Right atrium auricular region (tissue), 2 donors: ENCODE data around the gene KIAA2012. TPM values are rescaled to one million over a fixed set of nuclear protein-coding genes. Genes with fewer than 3 reads are reported as not detected.

Experiments used
- DNase-seq: peaks from one replicate; pipeline ENCODE4 v3.0.0-alpha.2; 2019; ENCODE audit warnings: low spot score
- H3K27ac ChIP-seq, 2 donors: fragments of 200-600 bp; sonication (generic); 1 replicate in 1 of 2; 2 replicates in 1 of 2; pipeline ENCODE4 v1.5.1; 2016 to 2019
- H3K27me3 ChIP-seq, 2 donors: fragments of 200-600 bp; sonication (generic); one replicate each; pipeline versions ENCODE4 v1.5.1 to v1.6.0; 2017 to 2019
- H3K36me3 ChIP-seq: fragments of 200-600 bp; sonication (generic); one replicate; pipeline ENCODE4 v1.5.1; 2016
- H3K4me1 ChIP-seq, 2 donors: fragments of 200-600 bp; sonication (generic); one replicate each; pipeline versions ENCODE4 v1.5.1 to v1.6.0; 2017 to 2019
- H3K4me3 ChIP-seq, 2 donors: fragments of 200-600 bp; sonication (generic); 1 replicate in 1 of 2; 2 replicates in 1 of 2; pipeline ENCODE4 v1.5.1; 2017 to 2019; ENCODE audit warnings: mild to moderate bottlenecking in 1 of 2, moderate library complexity in 1 of 2
- H3K9me3 ChIP-seq, 2 donors: fragments of 200-600 bp; sonication (generic); one replicate each; pipeline ENCODE4 v1.5.1; 2019
- total RNA-seq, 2 donors: library from RNA; depleted of rRNA; stranded (reverse); fragments of >200 nt; gene quantifications; one replicate each; pipeline ENCODE4 v1.1.0, GENCODE V29; 2016
- TF ChIP-seq, protein P1 (sequence below), 2 donors: fragments of 200-600 bp; sonication (generic); IDR thresholded peaks; one replicate each; pipeline ENCODE4 v1.5.1; 2019; ENCODE audit warnings: antibody characterized with exemption in 2 of 2

The KIAA2012 gene
- total RNA-seq, 2 donors from 2014 or later = not detected

DNA sequence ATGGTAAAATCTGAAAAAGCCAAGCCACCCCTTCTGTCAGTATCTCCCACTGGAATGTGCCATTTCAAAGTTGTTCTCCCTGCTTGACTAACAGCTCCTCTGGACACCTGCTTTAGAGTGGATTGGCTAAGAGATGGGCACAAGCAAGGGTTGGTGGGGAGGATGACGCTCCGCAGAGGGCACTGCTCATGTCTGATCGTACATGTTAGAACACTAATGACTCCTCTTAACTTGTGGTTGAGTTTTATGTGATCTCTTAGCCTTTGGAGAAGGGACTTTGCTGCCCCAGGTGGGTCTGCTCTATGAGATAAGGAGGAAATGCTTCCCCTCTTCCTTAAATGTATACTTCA lies 8.2 kb upstream of the KIAA2012 start:
- H3K27me3 ChIP-seq = no peaks in the 10 kb centered on the region
- no peaks in the 10 kb centered on the region for H3K9me3 ChIP-seq
- no peak for DNase-seq
- no peaks in the 10 kb centered on the region for H3K36me3 ChIP-seq
- no peak overlapping the region for H3K4me3 ChIP-seq
- no peak overlapping the region for H3K27ac ChIP-seq
- peaks cover 0 to 12% of the 10 kb centered on the region in 2 donors for H3K4me1 ChIP-seq
- TF ChIP-seq, protein P1, sequence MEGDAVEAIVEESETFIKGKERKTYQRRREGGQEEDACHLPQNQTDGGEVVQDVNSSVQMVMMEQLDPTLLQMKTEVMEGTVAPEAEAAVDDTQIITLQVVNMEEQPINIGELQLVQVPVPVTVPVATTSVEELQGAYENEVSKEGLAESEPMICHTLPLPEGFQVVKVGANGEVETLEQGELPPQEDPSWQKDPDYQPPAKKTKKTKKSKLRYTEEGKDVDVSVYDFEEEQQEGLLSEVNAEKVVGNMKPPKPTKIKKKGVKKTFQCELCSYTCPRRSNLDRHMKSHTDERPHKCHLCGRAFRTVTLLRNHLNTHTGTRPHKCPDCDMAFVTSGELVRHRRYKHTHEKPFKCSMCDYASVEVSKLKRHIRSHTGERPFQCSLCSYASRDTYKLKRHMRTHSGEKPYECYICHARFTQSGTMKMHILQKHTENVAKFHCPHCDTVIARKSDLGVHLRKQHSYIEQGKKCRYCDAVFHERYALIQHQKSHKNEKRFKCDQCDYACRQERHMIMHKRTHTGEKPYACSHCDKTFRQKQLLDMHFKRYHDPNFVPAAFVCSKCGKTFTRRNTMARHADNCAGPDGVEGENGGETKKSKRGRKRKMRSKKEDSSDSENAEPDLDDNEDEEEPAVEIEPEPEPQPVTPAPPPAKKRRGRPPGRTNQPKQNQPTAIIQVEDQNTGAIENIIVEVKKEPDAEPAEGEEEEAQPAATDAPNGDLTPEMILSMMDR (IDR thresholded peaks at IDR 0.05) = no peak

DNA sequence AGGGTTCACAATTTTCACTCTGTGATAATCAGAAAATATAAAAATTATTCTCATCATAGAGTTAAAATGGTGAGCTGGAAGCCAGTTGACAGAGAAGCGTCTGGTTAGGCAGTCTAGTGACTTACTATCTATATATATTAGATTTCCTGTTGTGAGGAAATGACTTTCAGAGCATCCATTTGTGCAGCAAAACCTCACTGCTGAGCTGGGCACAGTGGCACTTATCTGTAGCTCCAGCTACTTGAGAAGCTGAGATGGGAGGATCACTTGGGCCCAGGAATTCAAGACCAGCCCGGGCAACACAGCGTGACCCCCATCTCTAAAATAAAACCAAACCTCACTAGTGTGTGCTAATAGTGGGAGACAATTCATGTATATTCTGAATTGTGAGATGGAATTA lies 7.2 kb upstream of the KIAA2012 start:
- H3K36me3 ChIP-seq = no peaks in the 10 kb centered on the region
- no peak overlapping the region for H3K4me3 ChIP-seq
- H3K4me1 ChIP-seq = peaks cover 0 to 12% of the 10 kb centered on the region in 2 donors
- no peaks in the 10 kb centered on the region for H3K27me3 ChIP-seq
- H3K9me3 ChIP-seq = no peaks in the 10 kb centered on the region
- TF ChIP-seq, protein P1 (IDR thresholded peaks at IDR 0.05) = no peak
- no peak overlapping the region for H3K27ac ChIP-seq
- no peak for DNase-seq

DNA sequence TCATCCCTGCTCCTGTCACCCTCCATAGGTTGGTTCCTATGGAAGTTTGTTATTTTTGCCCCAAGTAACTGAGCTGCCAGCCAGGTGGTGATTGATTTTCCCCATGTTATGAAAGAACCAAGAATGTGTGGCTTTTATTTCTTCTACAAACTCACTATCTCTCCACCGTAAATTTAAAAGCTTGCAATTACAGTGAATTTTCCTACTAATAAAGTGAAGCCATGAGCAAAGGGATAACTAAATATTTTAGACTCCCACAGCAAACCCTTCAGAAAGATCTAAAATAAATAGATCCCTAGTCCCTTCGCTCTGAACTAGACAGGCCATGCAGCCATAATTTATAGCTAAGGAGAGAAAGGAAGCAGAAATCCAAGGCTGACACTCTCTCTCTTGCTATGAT lies 6.2 kb upstream of the KIAA2012 start:
- Histone ChIP-seq H3K27ac (no peak overlapping the region), H3K36me3 (no peaks in the 10 kb centered on the region), H3K4me3 (no peak overlapping the region), H3K9me3 (no peaks in the 10 kb centered on the region), H3K27me3 (no peaks in the 10 kb centered on the region), H3K4me1 (peaks cover 0 to 12% of the 10 kb centered on the region in 2 donors)
- DNase-seq = no peak
- TF ChIP-seq, protein P1 (IDR thresholded peaks at IDR 0.05) = no peak

DNA sequence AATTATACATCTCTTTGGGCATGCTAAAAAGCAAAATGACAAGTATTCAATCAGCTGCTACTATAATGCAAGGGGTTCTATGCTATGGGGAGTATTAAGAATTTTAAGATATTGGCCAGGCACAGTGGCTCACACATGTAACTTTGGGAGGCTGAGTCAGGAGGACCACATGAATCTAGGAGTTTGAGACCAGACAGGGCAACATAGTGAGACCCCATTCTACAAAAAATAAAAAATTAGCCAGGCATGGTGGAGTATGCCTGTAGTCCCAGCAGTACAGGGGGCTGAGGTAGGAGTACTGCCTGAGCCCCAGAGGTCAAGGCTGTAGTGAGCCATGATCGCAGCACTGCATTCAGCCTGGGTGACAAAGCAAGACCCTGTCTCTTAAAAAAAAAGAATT lies 5.5 kb upstream of the KIAA2012 start:
- Histone ChIP-seq H3K27ac (no peak overlapping the region), H3K27me3 (no peaks in the 10 kb centered on the region), H3K4me3 (no peak overlapping the region), H3K36me3 (no peaks in the 10 kb centered on the region), H3K4me1 (peaks cover 0 to 12% of the 10 kb centered on the region in 2 donors), H3K9me3 (no peaks in the 10 kb centered on the region)
- TF ChIP-seq, protein P1 (IDR thresholded peaks at IDR 0.05) = no peak
- DNase-seq = no peak

- no peaks in the 10 kb centered on the region for H3K36me3 ChIP-seq
- no peak overlapping the region for H3K27ac ChIP-seq
- H3K27me3 ChIP-seq = no peaks in the 10 kb centered on the region
- no peaks in the 10 kb centered on the region for H3K9me3 ChIP-seq
- TF ChIP-seq, protein P1 (IDR thresholded peaks at IDR 0.05) = no peak
- no peak for DNase-seq
- H3K4me3 ChIP-seq = no peak overlapping the region
- peaks cover 0 to 4% of the 10 kb centered on the region in 2 donors for H3K4me1 ChIP-seq
Observed at GRCh38 chr2:202069170-202070067, 3.6 kb upstream of the KIAA2012 start.
